GM19043 (cell line): ENCODE measurements around the gene CNKSR2.

Experiments used
- ATAC-seq: cut with Tn5 transposase; IDR thresholded peaks from one replicate; pipeline ENCODE4 v1.9.1; 2021; ENCODE audit warnings: low read depth; ENCODE audit not compliant: unreplicated experiment

The CNKSR2 gene

DNA sequence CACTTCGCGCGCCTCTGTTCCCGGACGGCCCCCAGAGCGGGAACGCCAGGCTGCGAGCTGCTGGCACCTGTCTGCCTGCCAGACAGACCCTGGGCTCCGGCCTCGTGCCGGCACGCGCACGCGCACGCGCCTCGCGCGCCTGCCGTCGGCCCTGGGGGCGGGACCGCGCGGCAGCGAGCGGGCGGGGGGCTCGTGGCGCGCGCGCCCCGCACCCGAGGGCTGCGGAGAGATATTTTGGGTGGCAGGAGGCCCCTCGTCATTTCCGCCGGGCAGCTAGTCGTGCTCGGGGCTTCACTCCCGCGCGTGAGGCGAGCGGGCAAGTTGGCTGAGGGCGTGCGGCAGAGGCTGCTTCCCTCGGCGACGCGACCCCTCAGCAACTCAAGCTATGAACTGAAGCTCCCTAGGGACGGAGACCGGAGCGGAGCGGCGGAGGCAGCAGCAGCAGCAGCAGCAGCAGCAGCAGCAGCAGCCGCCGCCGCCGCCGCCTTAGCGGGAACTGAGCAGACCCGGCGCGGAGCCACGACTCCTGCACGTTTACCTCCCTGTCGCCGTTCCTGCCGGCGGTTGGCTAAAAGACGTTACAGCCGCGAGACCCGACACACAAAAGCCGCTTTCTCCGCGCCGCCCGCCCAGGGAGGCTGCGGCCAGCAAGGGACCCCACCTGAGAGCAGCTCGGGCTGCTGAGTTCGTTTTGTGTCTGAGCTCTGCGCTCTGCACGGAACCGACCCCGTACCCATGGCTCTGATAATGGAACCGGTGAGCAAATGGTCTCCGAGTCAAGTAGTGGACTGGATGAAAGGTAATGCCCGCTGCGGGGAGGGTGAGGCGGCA is at the start of gene CNKSR2:
CNKSR2 (plus strand) TSS at position 256 of the 831 bp plus-strand sequence; CDS start at position 736, 480 bp downstream.
- peak; percentile 59 for ATAC-seq

GRCh38 chrX:21354725-21355124 is 19.5 kb upstream of the CNKSR2 start:
- ATAC-seq = no peak

DNA sequence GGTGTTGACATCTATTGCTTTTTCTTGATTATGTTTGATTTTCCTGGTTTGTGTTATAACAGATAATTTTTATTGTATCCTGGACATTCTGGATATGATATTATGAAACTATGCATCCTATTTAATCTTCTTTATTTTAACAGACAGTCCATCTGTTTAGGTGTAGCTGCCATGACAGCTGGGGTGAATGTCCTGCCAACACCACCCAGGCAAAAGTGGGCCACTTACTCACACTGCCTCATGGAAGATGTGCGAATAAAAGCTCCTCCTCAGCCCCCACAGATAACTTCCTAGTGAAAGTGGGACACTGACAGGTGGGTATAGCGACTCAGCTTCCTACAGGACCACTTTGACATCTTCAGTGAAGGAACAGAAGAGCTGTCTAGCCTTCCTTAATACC is 18.4 kb upstream of the CNKSR2 start:
- ATAC-seq = no peak

DNA sequence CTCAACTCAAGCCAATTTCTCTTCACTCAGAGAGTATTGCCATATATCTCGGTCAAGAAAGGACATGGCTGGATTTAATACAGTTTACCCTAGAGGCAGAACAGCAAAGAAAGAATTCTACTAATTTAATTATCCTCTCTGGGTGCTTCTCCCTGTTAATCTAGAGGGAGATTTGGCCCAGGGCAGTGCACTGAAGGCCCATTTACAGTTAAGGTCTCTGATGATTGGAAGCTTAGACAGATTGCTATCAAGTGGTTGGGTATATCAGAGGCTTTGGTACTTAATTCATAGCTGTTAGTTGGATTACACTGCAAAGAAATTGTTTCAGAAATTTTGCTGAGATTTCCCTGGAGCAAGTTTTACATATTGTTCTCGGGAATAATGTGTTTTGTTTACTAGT is 4.6 kb upstream of the CNKSR2 start:
- ATAC-seq = no peak

GRCh38 chrX:21373001-21373400 is 1.2 kb upstream of the CNKSR2 start:
- no peak for ATAC-seq

DNA sequence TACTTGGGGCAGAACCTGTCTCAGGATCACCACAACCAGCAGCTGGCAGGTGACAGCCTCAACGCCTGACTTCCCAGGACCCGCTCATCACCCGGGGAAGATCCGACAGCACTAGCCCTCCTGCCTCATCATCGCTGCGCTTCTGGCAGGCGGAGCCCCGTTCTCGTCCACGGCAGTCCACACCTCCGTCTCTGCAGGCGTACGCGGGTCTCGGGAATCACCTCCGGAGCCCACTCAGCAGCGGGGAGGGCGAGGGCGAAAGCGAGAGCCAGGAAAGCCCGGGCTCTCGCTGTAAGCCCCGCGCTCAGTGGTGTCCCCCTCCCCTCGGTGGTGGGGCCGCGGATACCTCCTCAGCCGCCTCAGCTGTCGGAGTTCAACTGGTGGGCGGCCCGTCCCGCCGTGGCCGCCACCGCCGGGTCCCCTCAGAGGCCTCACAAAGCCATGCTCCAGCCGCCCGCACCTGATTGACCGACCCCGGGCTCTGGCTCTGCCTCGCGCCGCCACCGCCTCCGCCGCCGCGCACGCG is 518 bp upstream of the CNKSR2 start:
- peak; percentile 22 for ATAC-seq

- peak; percentile 16 for ATAC-seq
Observed at GRCh38 chrX:21374994-21375707, 933 bp downstream of the CNKSR2 start.

DNA sequence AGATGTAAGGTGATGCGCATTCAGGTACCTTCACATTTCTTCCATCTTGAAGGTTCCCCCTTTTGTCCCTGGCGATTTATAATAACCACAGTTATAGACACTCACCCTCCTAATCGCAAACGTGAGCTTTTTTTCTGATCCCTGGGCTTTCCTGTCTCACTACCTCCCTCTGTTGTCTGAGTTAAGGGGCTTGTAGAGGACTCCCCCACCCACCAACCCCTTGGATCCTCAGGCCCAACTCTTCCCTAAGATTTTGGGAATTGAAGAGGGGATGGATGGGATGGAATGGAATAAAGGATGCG is 1.4 kb downstream of the CNKSR2 start:
- ATAC-seq = no peak

DNA sequence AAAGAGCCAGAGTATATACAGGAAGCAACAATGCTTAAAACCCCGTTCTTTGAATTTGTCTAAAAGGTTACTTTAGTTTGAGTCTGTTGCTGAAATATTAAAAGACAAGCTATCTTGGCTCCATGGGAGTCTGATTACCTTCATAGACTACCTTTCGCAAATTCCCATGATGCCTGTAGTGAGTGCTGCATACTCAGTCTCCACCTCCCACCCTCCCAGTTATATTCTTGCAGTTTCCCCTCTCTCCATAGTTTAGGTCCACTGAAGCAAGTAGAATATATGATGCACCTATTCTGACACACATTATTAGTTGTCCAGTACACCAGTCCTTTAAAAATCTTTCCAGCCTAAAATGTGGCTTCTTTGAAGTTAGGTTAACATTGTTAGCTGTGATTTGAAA is 2.4 kb downstream of the CNKSR2 start:
- no peak for ATAC-seq

DNA sequence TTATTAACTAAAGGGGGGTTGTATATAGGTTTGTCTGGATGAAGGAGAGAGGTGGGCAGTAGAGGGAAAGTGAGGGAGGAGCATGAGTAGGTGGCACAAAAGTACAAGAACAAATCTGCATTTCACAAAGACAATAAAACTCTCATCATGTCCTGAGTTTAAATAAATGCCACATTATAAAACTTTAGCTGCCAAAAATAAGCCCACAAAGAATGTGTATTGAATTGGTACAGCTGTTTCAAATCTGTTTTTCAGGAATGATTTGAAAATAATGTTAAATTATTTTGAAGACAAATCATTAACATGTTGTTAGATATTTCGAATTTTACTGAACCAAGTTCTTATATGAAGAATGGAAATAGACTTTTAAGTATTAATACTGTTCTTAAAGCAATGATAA is 5.8 kb downstream of the CNKSR2 start:
- ATAC-seq = no peak

GRCh38 chrX:21382715-21383114 is 8.5 kb downstream of the CNKSR2 start:
- peak; percentile 61 for ATAC-seq

DNA sequence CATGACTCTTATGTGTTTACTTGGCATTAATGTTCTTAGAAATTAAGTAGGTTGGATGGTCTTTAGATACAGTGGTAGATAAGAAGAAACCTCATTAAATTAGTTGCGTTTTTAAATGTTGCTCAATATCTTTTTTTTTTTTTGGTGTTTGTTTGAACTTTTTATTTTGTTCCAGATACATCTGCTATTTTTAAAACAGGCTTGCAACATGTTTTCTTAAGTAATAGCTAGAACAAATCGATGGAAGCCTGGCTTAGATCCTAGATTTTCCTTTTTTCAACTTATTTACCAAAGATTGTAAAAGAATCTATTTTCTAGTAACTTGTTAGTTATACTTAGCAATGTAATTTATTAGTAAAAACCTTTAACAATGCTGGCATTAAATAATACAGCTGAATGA is 9.3 kb downstream of the CNKSR2 start:
- no peak for ATAC-seq

GRCh38 chrX:21384178-21384577 is 10.0 kb downstream of the CNKSR2 start:
- no peak for ATAC-seq

DNA sequence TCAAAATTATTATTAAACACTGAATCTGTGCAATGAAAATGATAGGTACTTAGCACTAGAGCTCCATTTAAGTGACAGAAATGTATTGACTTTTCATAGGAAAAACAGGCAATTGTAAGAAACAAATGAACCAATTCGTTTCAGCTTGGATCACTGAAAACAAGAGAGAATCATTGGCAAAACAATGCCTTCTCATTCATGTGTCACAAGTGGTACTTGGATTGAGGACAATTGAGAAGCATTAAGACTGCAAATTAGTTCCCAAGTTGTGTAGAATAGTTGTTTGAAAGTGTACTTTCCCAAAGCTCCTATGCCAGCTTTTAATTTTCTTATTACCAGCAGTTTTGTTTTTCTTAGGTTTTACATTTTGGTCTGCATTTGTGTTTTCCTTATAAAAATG is 20.6 kb downstream of the CNKSR2 start:
- ATAC-seq = no peak

GRCh38 chrX:21398426-21398825 is 24.2 kb downstream of the CNKSR2 start:
- ATAC-seq = no peak

DNA sequence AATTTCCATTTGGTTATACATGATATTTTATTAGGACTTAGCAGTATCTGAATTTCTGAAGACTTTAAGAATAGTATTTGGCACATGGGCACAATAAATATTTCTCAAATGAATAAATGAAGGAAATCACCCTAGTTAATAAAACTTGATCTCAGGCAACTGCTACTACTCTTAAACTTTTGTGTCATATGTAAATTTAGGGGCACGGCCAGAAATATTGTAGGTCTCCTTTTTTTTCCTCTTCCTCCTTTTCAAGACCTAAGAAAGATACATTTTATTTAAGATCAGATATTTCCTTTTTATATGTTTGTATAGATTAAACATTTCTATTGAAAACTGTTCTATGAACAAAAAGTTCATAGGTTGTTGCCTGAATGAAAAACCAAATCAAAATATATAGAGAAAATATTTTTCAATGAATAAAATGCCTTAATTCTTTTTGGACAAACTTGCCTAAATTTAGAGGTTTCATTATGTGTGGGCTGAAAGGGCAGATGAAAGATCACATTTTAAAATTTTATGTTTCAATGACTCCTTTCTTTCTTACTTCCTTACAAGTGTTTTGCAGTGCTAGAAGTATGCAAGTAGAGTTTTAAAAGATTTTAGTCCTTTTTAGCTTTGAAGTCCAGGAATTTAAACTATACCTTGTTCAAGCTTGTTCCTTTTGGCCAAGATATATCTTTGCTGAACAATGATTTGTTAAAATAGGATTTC is 26.3 kb downstream of the CNKSR2 start:
- no peak for ATAC-seq

DNA sequence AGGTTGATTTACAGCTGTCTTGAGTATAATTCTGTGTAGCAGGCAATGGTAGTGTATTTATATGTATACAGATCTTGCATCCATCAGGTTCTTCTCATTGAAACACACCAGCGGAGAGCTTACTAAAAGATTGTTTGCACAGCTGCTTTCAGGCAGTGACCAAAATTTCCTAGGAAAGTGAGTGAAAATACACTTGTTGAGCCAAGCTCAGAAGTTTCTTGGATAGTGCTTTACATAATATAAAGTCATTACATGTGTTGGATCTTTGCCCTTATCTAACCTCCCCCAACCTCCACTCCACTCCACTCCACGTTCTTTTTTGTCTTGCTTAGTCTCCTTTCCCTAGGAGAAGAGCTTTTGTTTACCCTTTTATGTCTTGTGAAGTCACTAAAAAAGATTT is 34.1 kb downstream of the CNKSR2 start:
- ATAC-seq = no peak

DNA sequence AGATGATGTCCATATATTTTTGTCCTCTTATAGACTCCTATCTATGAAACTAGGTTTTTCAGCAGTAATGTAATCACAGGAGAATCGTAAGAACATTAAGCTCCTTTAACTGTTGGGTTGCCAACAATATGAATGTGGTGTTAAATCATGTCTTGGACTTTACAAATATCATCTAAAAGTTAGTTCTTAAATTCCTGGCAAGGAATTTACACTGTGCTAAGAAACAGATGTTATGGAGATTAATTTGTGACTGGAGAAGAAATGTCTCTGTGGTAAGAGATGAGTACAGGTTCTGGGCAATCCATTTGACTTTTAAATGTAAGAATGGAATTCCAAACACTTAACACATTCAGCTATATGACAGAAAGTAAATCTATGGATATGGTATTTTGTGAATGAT is 34.6 kb downstream of the CNKSR2 start:
- no peak for ATAC-seq

DNA sequence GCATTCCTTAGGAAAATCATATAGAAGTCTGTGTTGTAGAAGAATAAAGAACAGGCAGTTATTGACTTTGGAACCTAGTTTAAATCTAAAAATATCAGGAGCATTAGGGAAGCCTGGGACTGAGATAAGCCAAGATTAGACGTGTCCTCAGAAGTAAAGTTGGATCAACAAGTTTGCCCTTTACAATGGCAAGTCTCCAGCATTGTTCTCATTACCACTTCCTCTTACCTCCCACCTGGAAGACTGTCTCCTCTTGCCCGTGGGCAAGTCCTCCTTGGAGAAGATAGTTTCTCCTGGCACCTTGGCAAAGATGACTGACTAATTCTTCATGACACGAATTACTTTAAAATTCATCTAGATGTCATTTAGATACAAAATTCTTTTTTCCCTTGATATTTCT is 37.8 kb downstream of the CNKSR2 start:
- no peak for ATAC-seq

DNA sequence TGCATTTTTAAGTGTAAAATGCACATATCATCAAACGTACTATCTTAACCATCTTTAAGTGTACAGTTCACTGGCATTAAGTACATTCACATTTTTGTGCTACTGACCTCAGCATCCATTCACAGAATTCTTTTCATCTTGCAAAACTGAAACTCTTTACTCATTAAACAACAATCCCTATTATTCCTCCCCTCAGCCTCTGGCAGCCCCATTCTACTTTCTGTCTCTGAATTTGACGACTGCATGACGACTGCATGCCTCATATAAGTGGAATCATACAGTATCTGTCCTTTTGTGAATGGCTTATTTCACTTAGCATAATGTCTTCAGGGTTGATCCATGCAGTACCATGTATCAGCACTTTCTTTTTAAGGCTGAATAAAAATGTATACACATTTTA is 38.7 kb downstream of the CNKSR2 start:
- no peak for ATAC-seq

DNA sequence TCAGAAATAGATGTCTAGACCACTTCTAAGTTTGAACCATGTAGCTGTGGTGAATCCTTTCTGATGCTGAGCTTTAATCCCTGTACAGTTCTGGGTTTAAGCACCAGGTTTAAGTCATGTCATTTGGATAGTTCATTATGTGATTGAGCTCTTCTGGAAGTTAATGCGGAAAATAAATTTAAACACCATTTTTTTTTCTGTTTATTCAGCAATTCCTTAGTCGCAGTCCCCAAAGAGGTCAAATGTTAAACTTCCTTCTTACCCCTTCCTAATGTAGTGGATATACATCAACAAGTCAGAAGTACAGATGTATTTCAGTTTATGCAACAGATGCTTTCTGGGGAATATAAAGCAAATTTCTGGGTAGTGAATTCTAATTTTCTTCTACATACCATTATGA is 52.9 kb downstream of the CNKSR2 start:
- no peak for ATAC-seq
